Measurements from ENCODE around the gene TMEM17. TPM values are rescaled to one million over a fixed set of nuclear protein-coding genes. Genes with fewer than 3 reads are reported as not detected.

The TMEM17 gene
- total and polyA plus RNA-seq, 8 donors, result 1.8 to 5.0 (median 3.8) TPM

DNA sequence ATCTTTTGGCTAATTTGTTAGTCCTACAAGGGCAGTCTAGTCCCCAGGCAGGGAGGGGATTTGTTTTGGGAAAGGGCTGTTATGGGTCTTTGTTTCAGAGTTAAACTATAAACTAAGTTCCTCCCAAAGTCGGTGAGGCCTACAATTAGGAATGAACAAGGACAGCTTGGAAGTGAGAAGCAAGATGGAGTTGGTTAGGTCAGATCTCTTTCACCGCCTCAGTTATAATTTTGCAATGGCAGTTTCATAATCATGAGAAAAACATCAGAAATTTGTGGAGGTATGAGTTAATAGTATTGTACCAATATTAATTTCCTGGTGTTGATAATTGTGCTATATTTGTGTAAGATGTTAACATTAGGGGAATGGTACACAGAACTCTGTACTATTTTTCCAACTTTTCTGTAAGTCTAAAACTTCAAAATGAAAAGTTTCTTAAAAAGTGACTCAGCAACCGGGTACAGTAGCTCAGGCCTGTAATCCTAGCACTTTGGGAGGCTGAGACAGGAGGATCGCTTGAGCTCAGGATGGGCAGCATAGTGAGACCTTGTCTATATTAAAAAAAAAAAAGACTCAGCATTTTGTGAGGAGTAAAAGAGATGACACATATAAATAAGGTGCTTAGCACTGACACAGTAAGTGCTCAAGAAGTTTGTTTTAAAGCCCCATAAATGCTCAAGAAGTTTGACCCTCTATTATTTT is 40.8 kb downstream of the TMEM17 start:
- TF ChIP-seq, protein P1, sequence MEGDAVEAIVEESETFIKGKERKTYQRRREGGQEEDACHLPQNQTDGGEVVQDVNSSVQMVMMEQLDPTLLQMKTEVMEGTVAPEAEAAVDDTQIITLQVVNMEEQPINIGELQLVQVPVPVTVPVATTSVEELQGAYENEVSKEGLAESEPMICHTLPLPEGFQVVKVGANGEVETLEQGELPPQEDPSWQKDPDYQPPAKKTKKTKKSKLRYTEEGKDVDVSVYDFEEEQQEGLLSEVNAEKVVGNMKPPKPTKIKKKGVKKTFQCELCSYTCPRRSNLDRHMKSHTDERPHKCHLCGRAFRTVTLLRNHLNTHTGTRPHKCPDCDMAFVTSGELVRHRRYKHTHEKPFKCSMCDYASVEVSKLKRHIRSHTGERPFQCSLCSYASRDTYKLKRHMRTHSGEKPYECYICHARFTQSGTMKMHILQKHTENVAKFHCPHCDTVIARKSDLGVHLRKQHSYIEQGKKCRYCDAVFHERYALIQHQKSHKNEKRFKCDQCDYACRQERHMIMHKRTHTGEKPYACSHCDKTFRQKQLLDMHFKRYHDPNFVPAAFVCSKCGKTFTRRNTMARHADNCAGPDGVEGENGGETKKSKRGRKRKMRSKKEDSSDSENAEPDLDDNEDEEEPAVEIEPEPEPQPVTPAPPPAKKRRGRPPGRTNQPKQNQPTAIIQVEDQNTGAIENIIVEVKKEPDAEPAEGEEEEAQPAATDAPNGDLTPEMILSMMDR (IDR thresholded peaks at IDR 0.05), result no peak
- intact Hi-C loops (cut with DNase I), result no loop called here

GRCh38 chr2:62464221-62465007 is 41.6 kb downstream of the TMEM17 start:
- Histone ChIP-seq H3K27ac (no peak overlapping the region), H3K27me3 (no peaks in the 10 kb centered on the region), H3K4me1 (peaks cover 0 to 18% of the 10 kb centered on the region in 2 donors), H3K36me3 (no peaks in the 10 kb centered on the region), H3K4me3 (no peak overlapping the region), H3K9me3 (no peaks in the 10 kb centered on the region)
- ATAC-seq, result no peak
- intact Hi-C loops (cut with DNase I), result no loop called here
- no peak for DNase-seq
- TF ChIP-seq, protein P1 (IDR thresholded peaks at IDR 0.05), result no peak

More for the DNA sequence above, 40.8 kb downstream of the TMEM17 start:
- Histone ChIP-seq H3K9me3 (no peaks in the 10 kb centered on the region), H3K27me3 (no peaks in the 10 kb centered on the region), H3K4me1 (peaks cover 0 to 18% of the 10 kb centered on the region in 2 donors), H3K36me3 (no peaks in the 10 kb centered on the region), H3K4me3 (no peak overlapping the region), H3K27ac (no peak overlapping the region)
- ATAC-seq (no peak), DNase-seq (no peak)

DNA sequence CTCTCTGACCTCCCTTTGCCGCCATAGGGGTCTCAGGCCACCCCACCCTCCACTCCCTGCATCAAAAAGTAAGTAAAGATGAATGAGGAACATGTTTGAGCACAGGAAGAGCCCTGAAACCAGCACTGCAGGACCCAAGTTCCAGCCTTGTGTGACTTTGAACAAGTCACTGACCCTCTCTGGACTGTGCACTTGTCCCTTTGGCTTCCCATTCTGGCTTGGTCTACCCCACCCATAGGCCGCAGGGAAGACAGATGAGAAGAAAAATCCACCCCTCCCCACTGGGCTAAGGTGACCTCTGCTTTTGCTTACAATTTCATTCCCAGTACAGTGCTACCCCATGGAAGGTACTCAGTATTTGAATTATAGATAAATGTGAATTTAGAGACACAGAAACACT is 43.8 kb downstream of the TMEM17 start:
- no peak overlapping the region for H3K27ac ChIP-seq
- H3K27me3 ChIP-seq, result no peaks in the 10 kb centered on the region
- TF ChIP-seq, protein P1 (IDR thresholded peaks at IDR 0.05), result no peak
- no peaks in the 10 kb centered on the region for H3K9me3 ChIP-seq
- ATAC-seq (no peak), DNase-seq (no peak)
- intact Hi-C loops (cut with DNase I), result no loop called here
- H3K4me3 ChIP-seq, result no peak overlapping the region
- H3K36me3 ChIP-seq, result no peaks in the 10 kb centered on the region
- H3K4me1 ChIP-seq, result peaks cover 0 to 15% of the 10 kb centered on the region in 2 donors

GRCh38 chr2:62461707-62462106 is 44.3 kb downstream of the TMEM17 start:
- Histone ChIP-seq H3K9me3 (no peaks in the 10 kb centered on the region), H3K4me3 (no peak overlapping the region), H3K36me3 (no peaks in the 10 kb centered on the region), H3K27ac (no peak overlapping the region), H3K27me3 (no peaks in the 10 kb centered on the region), H3K4me1 (peaks cover 0 to 15% of the 10 kb centered on the region in 2 donors)
- TF ChIP-seq, protein P1 (IDR thresholded peaks at IDR 0.05), result no peak
- intact Hi-C loops (cut with DNase I), result no loop called here
- ATAC-seq, result peak; percentile 54
- DNase-seq, result no peak

GRCh38 chr2:62461017-62461553 is 44.9 kb downstream of the TMEM17 start:
- ATAC-seq (no peak), DNase-seq (no peak)
- H3K27ac ChIP-seq, result no peak overlapping the region
- H3K27me3 ChIP-seq, result no peaks in the 10 kb centered on the region
- H3K9me3 ChIP-seq, result no peaks in the 10 kb centered on the region
- no peaks in the 10 kb centered on the region for H3K36me3 ChIP-seq
- intact Hi-C loops (cut with DNase I), result no loop called here
- H3K4me3 ChIP-seq, result no peak overlapping the region
- TF ChIP-seq, protein P1 (IDR thresholded peaks at IDR 0.05), result no peak
- peaks cover 0 to 11% of the 10 kb centered on the region in 2 donors for H3K4me1 ChIP-seq
